GM12878 (cell line): ENCODE results near the gene CARD11.

Source experiments
- EZH2 ChIP-seq: IDR thresholded peaks from 2 replicates; pipeline ENCODE4 v1.6.1; 2012; ENCODE audit warnings: low read depth, mild to moderate bottlenecking, control low read depth, inconsistent platforms, low read length, borderline replicate concordance; ENCODE audit not compliant: control insufficient read depth
- JUNB ChIP-seq: IDR thresholded peaks from 2 replicates; pipeline ENCODE4 v1.6.1; 2016; ENCODE audit warnings: antibody characterized with exemption, mild to moderate bottlenecking
- JUND ChIP-seq: IDR thresholded peaks from 2 replicates; pipeline ENCODE4 v1.6.1; 2012; ENCODE audit warnings: low read depth, mild to moderate bottlenecking, low read length, improper control_type of control experiment, moderate library complexity
- POLR2A ChIP-seq: IDR thresholded peaks from 2 replicates; pipeline ENCODE4 v1.6.1; 2011; ENCODE audit warnings: low read depth, mild to moderate bottlenecking, low read length
- RAD51 ChIP-seq: fragments of 450-650 bp; IDR thresholded peaks from 2 replicates; pipeline ENCODE4 v1.6.1; 2016; ENCODE audit warnings: moderate library complexity, mild to moderate bottlenecking, inconsistent platforms
- SRF ChIP-seq, 2 experiments: IDR thresholded peaks; 2 replicates each; pipeline ENCODE4 v1.6.1; 2011; ENCODE audit warnings: low read depth in 2 of 2, low read length in 2 of 2, mild to moderate bottlenecking in 1 of 2, moderate library complexity in 1 of 2
- TF ChIP-seq, protein P1 (sequence below), 3 experiments: IDR thresholded peaks in 2 of 3; conservative IDR thresholded peaks in 1 of 3; 2 replicates each; pipeline ENCODE4 v1.5.1; 2011; ENCODE audit warnings: low read depth in 3 of 3, low read length in 3 of 3, mild to moderate bottlenecking in 3 of 3, control low read depth in 2 of 3, moderate library complexity in 2 of 3, inconsistent platforms in 1 of 3, mixed read lengths in 1 of 3; ENCODE audit not compliant: control insufficient read depth in 2 of 3, insufficient read depth in 1 of 3; ENCODE audit errors: extremely low read depth in 1 of 3

DNA sequence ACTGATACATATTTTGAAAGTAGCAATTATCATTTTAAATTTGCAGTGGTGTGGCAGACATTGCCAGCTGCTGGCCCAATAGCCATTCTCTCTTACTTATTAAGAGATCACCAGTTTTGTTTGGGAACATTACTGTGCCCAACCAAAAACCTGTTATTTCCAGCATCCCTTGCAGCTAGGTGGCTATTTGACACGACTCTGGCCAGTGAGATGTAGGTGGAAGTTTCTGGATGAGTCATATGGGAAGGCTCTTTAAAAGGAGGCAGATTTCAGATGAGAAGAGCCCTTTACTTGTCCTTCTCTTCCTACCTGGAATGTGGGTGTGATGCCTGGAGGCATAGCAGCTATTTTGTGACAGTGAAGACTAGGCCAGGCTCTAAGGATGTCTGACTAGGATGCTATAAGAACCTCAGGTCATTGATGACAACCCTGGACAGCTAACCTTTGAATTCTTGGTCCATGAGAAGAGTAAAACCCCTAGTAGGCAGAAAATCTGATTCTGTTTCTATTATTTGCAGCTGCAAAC is 77.9 kb downstream of the CARD11 start:
- TF ChIP-seq JUNB, result 0 out of 2 replicates have a peak, but pooled peaks have one; percentile 34
- TF ChIP-seq, protein P1, sequence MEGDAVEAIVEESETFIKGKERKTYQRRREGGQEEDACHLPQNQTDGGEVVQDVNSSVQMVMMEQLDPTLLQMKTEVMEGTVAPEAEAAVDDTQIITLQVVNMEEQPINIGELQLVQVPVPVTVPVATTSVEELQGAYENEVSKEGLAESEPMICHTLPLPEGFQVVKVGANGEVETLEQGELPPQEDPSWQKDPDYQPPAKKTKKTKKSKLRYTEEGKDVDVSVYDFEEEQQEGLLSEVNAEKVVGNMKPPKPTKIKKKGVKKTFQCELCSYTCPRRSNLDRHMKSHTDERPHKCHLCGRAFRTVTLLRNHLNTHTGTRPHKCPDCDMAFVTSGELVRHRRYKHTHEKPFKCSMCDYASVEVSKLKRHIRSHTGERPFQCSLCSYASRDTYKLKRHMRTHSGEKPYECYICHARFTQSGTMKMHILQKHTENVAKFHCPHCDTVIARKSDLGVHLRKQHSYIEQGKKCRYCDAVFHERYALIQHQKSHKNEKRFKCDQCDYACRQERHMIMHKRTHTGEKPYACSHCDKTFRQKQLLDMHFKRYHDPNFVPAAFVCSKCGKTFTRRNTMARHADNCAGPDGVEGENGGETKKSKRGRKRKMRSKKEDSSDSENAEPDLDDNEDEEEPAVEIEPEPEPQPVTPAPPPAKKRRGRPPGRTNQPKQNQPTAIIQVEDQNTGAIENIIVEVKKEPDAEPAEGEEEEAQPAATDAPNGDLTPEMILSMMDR (IDR thresholded peaks at IDR 0.05 in 2 of 3, conservative IDR thresholded peaks at IDR 0.05 in 1 of 3; ENCODE audit: control insufficient read depth in 2 of 3, extremely low read depth in 1 of 3, insufficient read depth in 1 of 3, low read depth in 3 of 3, low read length in 3 of 3), result no peak
- no peak for TF ChIP-seq SRF (IDR thresholded peaks at IDR 0.05; ENCODE audit: low read depth in 2 of 2, low read length in 2 of 2)
- no peak for TF ChIP-seq EZH2
- no peak for TF ChIP-seq POLR2A
- TF ChIP-seq JUND, result no peak
- no peak for TF ChIP-seq RAD51
